Spleen (tissue), 11 donors: ENCODE results near the gene PIM3. TPM values are rescaled to one million over a fixed set of nuclear protein-coding genes. Genes with fewer than 3 reads are reported as not detected.

Experiments
- DNase-seq: peaks from one replicate; pipeline ENCODE4 v3.0.0-alpha.2; 2020
- H3K27ac ChIP-seq, 8 donors: fragments of 200-600 bp; sonication (generic) in 7 of 8; 1 replicate in 4 of 8; 2 replicates in 4 of 8; pipeline versions ENCODE4 v1.5.0 to v1.8.0; 2016 to 2021; ENCODE audit warnings: inconsistent platforms in 4 of 8, mild to moderate bottlenecking in 4 of 8, moderate library complexity in 1 of 8
- H3K27me3 ChIP-seq, 7 donors: fragments of 200-600 bp; sonication (generic) in 6 of 7; replicated peaks in 1 of 7; 1 replicate in 4 of 7; 2 replicates in 3 of 7; pipeline versions ENCODE4 v1.5.0 to v1.8.0; 2016 to 2021; ENCODE audit warnings: inconsistent platforms in 3 of 7, mild to moderate bottlenecking in 1 of 7
- H3K36me3 ChIP-seq, 6 donors: fragments of 200-600 bp; sonication (generic) in 5 of 6; 1 replicate in 4 of 6; 2 replicates in 2 of 6; pipeline versions ENCODE4 v1.5.0 to v1.8.0; 2016 to 2021; ENCODE audit warnings: inconsistent platforms in 2 of 6
- H3K4me1 ChIP-seq, 6 donors: fragments of 200-600 bp; sonication (generic) in 5 of 6; 1 replicate in 3 of 6; 2 replicates in 3 of 6; pipeline versions ENCODE4 v1.5.0 to v1.8.0; 2016 to 2021; ENCODE audit warnings: inconsistent platforms in 3 of 6
- H3K4me3 ChIP-seq, 8 donors: fragments of 200-600 bp; sonication (generic) in 7 of 8; 1 replicate in 4 of 8; 2 replicates in 4 of 8; pipeline versions ENCODE4 v1.5.0 to v1.8.0; 2016 to 2021; ENCODE audit warnings: inconsistent platforms in 4 of 8, mild to moderate bottlenecking in 4 of 8, moderate library complexity in 2 of 8
- H3K9me3 ChIP-seq, 8 donors: fragments of 200-600 bp; sonication (generic) in 7 of 8; 1 replicate in 4 of 8; 2 replicates in 4 of 8; pipeline versions ENCODE4 v1.5.0 to v1.8.0; 2016 to 2021; ENCODE audit warnings: inconsistent platforms in 4 of 8
- POLR2A ChIP-seq, 3 donors: fragments of 450-650 bp; IDR thresholded peaks; one replicate each; pipeline ENCODE4 v1.5.1; 2017; ENCODE audit warnings: antibody characterized with exemption in 3 of 3, mild to moderate bottlenecking in 1 of 3
- POLR2AphosphoS5 ChIP-seq, 3 donors: sonication (generic); formaldehyde crosslinking; IDR thresholded peaks; one replicate each; pipeline ENCODE4 v1.5.1; 2017; ENCODE audit warnings: antibody characterized with exemption in 3 of 3
- WGBS, 5 donors: extraction: QIAGEN DNeasy Blood & Tissue Kit in 3 of 5; methylation state at CpG; one replicate each; pipeline versions ENCODE4 v1.1.5 to v1.1.7; 2013 to 2018; 5-methylcytosine and 5-hydroxymethylcytosine counted together
- intact Hi-C: fragments of 100-400 bp; cut with DNase I; formaldehyde crosslinking; loops from one replicate; pipeline ENCODE4 v1.15.0; 2023; ENCODE audit warnings: low total_unique reads
- polyA plus RNA-seq, 3 donors: library from polyadenylated mRNA; stranded (reverse); fragments of 200-250 nt; gene quantifications; one replicate each; pipeline ENCODE4 v1.2.1, GENCODE V29; 2013
- total RNA-seq, 7 donors: library from RNA; depleted of rRNA in 3 of 7; stranded (reverse); fragments of >200 nt in 3 of 7; fragmentation: NEBNext Ultra II Directional in 4 of 7; extraction: Animal tissue kit (Norgen Biotek cat#: 25700) in 4 of 7; gene quantifications; one replicate each; pipeline versions ENCODE4 v1.1.0 to v1.2.1, GENCODE V29; 2016 to 2021
- TF ChIP-seq, protein P1 (sequence below), 11 experiments: fragments of 200-600 bp in 7 of 11; fragments of 450-650 bp in 4 of 11; sonication (generic) in 4 of 11; IDR thresholded peaks in 8 of 11; conservative IDR thresholded peaks in 3 of 11; 1 replicate in 7 of 11; 2 replicates in 4 of 11; pipeline versions ENCODE4 v1.4.0 to v1.8.0; 2016 to 2021; ENCODE audit warnings: antibody characterized with exemption in 11 of 11, inconsistent platforms in 4 of 11, mild to moderate bottlenecking in 1 of 11
- donor health status: healthy with polysubstance abuse.
- donor health status: DM: no; HTN: no; CAD: no; lungs with moderate emphysema.
- donor health status: DM: no; HTN: no; CAD: no.
- donor health status: Bipolar disorder and iron deficiency.
- donor health status: healthy.
- donor health status: DM: no; HTN: no; CAD: no.
- donor health status: DM: yes; HTN: yes; CAD: no.

PIM3 gene
- total and polyA plus RNA-seq, 10 donors: 49.5 to 134 (median 93.6) TPM

DNA sequence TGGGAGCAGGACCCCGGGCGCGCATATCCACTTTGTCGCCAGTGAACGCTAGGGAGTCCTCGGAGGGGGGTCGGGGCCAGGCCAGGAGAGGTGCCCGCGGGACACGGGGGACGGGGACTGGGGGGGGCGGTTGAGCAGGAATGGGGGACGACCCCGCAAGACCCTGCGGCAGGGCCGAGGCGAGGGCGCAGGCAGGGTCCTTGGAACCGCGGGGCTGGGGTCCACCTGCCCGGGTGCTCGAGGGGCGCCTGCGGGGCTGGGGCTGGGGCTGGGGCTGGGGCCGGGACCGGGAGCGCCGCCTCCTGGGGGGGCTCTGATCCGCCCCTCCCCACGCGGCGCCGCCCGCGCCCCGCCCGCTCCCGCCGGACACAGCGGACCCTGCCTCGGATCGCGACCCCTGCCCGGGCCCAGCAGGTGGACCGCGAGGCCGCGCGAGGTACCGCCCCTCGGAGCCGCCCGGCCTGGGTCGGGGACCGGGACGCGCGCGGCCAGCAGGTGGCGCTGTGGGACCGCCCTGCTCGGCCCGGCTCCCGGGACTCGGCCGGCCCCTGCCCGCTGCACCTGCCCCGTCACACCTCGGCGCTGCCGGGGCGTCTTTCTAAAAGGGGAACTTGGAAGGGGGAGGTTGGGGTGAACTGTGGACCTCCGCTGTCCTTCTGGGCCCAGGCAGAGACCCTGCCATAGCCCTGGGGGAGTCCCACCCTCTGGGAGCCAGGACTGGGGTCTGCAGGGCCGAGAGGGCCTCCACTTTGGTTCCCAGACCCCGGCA, 31.2 kb upstream of the PIM3 start:
- H3K27me3 ChIP-seq: peaks cover 0 to 12% (median 0%) of the 10 kb centered on the region in 7 donors
- H3K27ac ChIP-seq: peak overlapping the region in 6 of 8 donors; percentile 46 to 100 (median 96)
- peaks cover 0 to 27% (median 1%) of the 10 kb centered on the region in 6 donors for H3K36me3 ChIP-seq
- DNase-seq: peak; percentile 97
- H3K4me3 ChIP-seq: peak overlapping the region in 3 of 8 donors; percentile 10 to 57 (median 14)
- WGBS, 5 donors: 4 to 14% (median 5%) methylated on average over 17 to 75 of the region's 75 CpGs
- H3K9me3 ChIP-seq: no peaks in the 10 kb centered on the region
- peaks cover 40 to 79% (median 72%) of the 10 kb centered on the region in 6 donors for H3K4me1 ChIP-seq
- TF ChIP-seq, protein P1, sequence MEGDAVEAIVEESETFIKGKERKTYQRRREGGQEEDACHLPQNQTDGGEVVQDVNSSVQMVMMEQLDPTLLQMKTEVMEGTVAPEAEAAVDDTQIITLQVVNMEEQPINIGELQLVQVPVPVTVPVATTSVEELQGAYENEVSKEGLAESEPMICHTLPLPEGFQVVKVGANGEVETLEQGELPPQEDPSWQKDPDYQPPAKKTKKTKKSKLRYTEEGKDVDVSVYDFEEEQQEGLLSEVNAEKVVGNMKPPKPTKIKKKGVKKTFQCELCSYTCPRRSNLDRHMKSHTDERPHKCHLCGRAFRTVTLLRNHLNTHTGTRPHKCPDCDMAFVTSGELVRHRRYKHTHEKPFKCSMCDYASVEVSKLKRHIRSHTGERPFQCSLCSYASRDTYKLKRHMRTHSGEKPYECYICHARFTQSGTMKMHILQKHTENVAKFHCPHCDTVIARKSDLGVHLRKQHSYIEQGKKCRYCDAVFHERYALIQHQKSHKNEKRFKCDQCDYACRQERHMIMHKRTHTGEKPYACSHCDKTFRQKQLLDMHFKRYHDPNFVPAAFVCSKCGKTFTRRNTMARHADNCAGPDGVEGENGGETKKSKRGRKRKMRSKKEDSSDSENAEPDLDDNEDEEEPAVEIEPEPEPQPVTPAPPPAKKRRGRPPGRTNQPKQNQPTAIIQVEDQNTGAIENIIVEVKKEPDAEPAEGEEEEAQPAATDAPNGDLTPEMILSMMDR (IDR thresholded peaks at IDR 0.05 in 8 of 11, conservative IDR thresholded peaks at IDR 0.05 in 3 of 11): peak in 10 of 11 experiments; percentile 29 to 98 (median 91)
- TF ChIP-seq POLR2A (IDR thresholded peaks at IDR 0.05) (no peak), POLR2AphosphoS5 (IDR thresholded peaks at IDR 0.05) (peak in 2 of 3 donors; percentile 46 to 67)
- intact Hi-C loops: loop anchor here (2.0 to 10.0 kb wide), 2 partner anchors 101 to 165 kb away; no protein-coding TSS in a partner anchor

DNA sequence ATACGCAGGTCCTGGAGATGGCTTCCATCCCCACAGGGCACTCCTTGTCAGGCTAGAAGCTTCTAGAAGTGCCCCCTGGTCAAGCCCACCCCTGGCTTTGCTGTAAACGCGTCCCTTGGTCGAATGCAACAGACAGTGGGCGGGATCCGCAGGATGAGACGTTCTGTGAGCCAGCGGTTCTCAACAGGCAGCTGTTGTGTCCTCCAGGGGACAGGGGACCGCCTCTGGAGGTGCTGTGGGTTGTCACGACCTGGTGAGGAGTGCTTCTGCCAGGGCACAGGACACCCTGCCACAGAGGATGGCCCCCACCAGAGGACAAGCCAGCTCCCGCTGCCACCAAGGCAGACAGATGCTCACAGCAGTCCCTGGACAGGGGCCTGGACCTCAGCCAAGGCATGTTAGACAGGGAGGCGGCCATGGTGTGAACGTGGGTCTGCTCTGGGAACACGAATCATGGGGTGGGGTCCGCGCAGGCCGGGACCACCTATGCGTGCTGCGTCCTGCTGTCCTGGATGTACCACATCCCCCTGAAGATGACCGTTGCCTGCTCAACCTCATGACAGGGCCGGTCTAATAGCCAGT, 30.5 kb upstream of the PIM3 start:
- Histone ChIP-seq H3K4me1 (peaks cover 46 to 83% (median 77%) of the 10 kb centered on the region in 6 donors), H3K9me3 (no peaks in the 10 kb centered on the region), H3K27ac (peak overlapping the region in 7 of 8 donors; percentile 46 to 100 (median 95)), H3K4me3 (peak overlapping the region in 2 of 8 donors; percentile 10 to 57), H3K27me3 (peaks cover 0 to 12% (median 0%) of the 10 kb centered on the region in 7 donors), H3K36me3 (peaks cover 0 to 23% (median 1%) of the 10 kb centered on the region in 6 donors)
- 68 to 83% (median 73%) methylated on average over 3 to 21 of the region's 21 CpGs for WGBS, 5 donors
- no peak for TF ChIP-seq POLR2A (IDR thresholded peaks at IDR 0.05)
- peak in 1 of 3 donors; percentile 44 for TF ChIP-seq POLR2AphosphoS5 (IDR thresholded peaks at IDR 0.05)
- DNase-seq: no peak
- intact Hi-C loops: loop anchor here (2.0 to 10.0 kb wide), 4 partner anchors 42 to 165 kb away; no protein-coding TSS in a partner anchor

DNA sequence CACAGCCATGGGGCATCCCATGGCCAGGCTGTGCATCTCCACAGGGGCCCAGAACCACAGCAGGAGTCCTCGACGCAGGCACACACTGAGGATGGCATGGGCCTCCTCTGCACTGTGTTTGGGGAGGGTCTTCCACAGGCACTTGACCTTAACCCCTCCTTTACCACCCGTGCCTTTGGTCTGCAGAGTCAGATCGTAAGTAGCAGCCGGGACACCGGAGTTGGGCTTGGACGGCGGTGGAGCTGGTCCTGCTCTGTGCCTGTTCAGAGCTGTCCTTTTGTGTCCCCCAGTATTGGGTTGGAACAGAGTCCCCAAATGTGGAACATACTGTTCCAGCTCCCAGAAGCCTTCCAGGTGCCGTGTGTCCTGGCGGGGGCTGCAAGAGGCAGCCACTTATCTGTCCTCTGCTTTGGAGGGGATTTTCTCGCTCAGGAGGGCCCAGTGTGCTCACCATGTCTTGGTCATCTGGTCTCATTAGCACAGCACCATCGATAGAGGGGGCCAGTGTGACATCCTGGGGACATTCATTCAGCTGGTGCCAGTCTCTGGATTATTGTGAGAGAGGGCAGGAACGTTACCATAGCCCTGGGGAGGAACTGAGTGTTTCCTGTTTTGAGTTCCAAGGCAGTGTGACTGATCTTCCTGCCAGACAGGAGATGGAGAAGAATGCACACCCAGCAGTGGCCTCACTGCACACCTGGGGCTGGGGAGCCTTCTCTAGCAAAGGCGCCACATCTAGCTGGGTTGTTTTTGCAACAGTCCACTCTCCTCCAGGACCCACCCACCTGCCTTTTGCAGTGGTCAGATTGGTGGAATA, 29.8 kb upstream of the PIM3 start:
- TF ChIP-seq, protein P1 (IDR thresholded peaks at IDR 0.05 in 8 of 11, conservative IDR thresholded peaks at IDR 0.05 in 3 of 11): peak; percentile 40 to 94 (median 77)
- TF ChIP-seq POLR2AphosphoS5 (IDR thresholded peaks at IDR 0.05) (peak in 2 of 3 donors; percentile 76 to 93), POLR2A (IDR thresholded peaks at IDR 0.05) (no peak)
- DNase-seq: no peak
- peaks cover 0 to 12% (median 0%) of the 10 kb centered on the region in 7 donors for H3K27me3 ChIP-seq
- 6 to 50% (median 35%) methylated on average over 6 to 14 of the region's 14 CpGs for WGBS, 5 donors
- H3K36me3 ChIP-seq: peaks cover 0 to 16% (median 0%) of the 10 kb centered on the region in 6 donors
- no peaks in the 10 kb centered on the region for H3K9me3 ChIP-seq
- peaks cover 44 to 77% (median 71%) of the 10 kb centered on the region in 6 donors for H3K4me1 ChIP-seq
- peak overlapping the region in 2 of 8 donors; percentile 1 to 49 for H3K4me3 ChIP-seq
- intact Hi-C loops: loop anchor here (5.0 kb wide), 2 partner anchors 41 to 61 kb away; no protein-coding TSS in a partner anchor
- peak overlapping the region; percentile 46 to 100 (median 88) for H3K27ac ChIP-seq
